HG03095 (cell line): ENCODE measurements around the gene BLM.
A peak's percentile ranks its signal among the peaks of the same experiment; 100 is the strongest.
"Not testable (repeated sequence)": the region's sequence is repeated elsewhere in the genome, so short reads cannot be mapped to it uniquely, and the experiment has no call there.

ENCODE experiments used
- ATAC-seq: cut with Tn5 transposase; IDR thresholded peaks from one replicate; pipeline ENCODE4 v1.9.1; 2021; ENCODE audit warnings: moderate library complexity; ENCODE audit not compliant: unreplicated experiment

BLM gene

DNA sequence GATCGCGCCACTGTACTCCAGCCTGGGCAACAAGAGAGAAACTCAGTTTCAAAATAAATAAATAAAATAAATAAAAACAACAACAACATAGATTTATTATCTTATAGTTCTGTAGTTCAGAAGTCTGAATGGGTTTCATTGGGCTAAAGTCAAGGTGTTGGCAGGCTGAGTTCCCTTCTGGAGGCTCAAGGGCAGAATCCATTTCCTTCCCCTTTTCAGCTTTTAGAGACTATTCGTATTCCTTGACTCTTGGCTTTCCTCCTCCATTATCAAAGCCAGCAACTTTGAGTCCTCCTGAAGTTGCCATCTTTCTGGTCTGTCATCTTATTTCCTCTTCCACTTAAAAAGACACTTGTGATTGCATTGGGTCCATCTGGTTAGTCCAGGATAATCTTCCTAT lies 12.1 kb downstream of the BLM start:
- no peak for ATAC-seq

DNA sequence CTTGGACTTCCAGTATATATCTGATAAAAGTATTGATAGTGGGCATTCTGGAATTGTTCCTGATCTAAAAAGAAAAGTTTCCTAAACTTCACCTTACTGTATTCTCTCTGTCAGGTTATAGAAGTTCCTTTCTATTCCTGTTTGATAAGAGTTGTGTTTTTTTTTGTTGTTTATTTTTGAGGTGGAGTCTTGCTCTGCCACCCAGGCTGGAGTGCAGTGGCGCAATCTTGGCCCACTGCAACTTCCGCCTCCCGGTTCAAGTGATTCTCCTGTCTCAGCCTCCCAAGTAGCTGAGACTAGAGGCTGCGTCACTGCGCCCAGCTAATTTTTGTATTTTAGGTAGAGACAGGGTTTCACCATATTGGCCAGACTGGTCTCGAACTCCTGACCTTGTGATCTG lies 13.1 kb downstream of the BLM start:
- no peak for ATAC-seq

GRCh38 chr15:90735923-90736322 lies 18.8 kb downstream of the BLM start:
- no peak for ATAC-seq

GRCh38 chr15:90740545-90740944 lies 23.4 kb downstream of the BLM start:
- not testable (repeated sequence) for ATAC-seq

GRCh38 chr15:90742087-90742486 lies 24.9 kb downstream of the BLM start:
- no peak for ATAC-seq

DNA sequence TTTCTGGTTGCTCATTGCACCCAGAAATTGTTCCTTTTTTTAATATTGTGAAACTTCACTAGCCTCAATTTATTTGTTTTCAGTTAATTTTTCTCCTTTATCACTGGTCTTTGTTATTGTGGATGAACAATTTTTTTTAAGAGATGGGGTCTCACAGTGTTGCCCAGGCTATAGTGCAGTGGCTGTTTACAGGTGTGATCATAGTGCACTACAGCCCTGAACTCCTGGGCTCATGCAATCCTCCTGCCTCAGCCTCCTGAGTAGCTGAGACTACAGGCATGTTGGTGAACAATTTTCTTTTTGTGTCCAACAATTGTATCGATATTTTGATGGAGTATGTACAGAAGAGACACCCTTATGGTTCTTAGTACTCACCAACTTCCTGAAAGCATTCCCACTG lies 26.3 kb downstream of the BLM start:
- ATAC-seq, result no peak

DNA sequence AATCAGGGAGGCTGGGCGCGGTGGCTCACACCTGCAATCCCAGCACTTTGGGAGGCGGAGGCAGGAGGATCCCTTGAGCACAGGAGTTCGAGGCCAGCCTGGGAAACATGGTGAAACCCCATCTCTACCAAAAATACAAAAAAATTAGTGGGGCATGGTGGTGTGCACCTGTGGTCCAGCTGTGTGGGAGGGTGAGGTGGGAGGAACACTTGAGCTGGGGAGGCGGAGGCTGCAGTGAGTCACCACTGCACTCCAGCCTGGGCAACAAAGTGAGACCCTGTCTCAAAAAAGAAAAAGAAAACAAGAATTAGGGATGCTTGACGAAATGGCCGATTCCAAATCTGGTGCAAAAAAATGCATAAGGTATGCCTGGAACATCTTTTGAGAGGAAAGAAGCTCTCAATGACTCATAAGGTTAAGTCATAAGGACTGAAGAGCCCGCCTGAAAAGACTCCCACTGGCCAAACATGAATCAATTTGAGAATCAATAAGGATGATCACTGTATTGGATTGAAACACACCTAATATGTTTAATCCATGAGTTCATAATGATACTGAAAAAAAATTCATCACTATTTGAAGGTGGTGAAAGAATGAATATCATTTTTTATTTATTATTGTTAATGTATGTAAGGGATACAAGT lies 27.7 kb downstream of the BLM start:
- ATAC-seq, result no peak

DNA sequence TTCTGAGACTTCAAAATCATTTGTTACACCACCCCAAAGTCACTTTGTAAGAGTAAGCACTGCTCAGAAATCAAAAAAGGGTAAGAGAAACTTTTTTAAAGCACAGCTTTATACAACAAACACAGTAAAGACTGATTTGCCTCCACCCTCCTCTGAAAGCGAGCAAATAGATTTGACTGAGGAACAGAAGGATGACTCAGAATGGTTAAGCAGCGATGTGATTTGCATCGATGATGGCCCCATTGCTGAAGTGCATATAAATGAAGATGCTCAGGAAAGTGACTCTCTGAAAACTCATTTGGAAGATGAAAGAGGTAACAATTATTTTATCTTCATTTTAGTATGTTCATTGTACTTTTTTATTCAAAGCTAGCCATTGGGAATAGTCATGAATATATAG lies 32.6 kb downstream of the BLM start:
- ATAC-seq, result peak; percentile 67

DNA sequence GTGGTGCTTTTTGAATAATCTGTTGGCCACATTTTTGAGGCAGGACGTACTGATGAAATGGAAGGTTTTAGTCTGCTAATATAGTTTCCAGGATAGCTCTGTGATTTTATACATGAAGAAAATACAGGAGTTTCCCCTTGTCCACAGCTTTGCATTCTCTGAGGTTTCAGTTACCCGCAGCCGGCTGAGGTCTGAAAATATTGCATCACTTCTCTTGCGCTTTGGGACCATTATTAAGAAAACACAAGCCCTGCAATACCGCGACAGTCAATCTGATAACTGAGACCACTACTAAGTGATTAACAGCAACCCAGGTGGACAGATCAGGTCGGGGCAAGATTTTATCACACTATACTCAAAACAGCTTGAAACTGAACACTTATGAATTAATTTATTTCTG lies 33.0 kb downstream of the BLM start:
- ATAC-seq, result no peak

- no peak for ATAC-seq
Observed at GRCh38 chr15:90751300-90751825, 34.2 kb downstream of the BLM start.

GRCh38 chr15:90756916-90757315 lies 39.8 kb downstream of the BLM start:
- no peak for ATAC-seq

GRCh38 chr15:90757461-90757860 lies 40.3 kb downstream of the BLM start:
- ATAC-seq, result no peak

- no peak for ATAC-seq
Observed at GRCh38 chr15:90760661-90761232, 43.6 kb downstream of the BLM start.

DNA sequence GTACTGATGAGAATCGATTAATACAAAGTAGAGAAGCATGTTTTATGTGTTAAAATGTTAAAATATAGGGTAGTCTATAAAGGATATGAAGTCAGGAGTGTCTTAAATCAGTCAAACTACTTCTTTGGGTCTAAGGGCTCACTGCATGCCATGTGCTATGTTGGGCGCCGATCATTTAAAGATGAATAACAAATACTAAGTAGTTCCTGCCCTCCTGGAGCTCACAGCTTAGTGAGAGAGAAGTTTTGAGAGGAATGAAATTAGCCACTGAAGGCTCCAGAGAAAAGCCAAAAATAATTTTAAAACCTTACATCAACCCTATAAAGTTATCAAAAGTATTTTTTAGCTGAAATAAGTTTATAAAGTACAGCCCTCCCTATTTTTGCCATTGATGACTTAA lies 44.5 kb downstream of the BLM start:
- ATAC-seq, result no peak

GRCh38 chr15:90762109-90762508 lies 45.0 kb downstream of the BLM start:
- no peak for ATAC-seq

GRCh38 chr15:90763366-90764099 lies 46.4 kb downstream of the BLM start:
- ATAC-seq, result no peak

- no peak for ATAC-seq
Observed at GRCh38 chr15:90765531-90765930, 48.4 kb downstream of the BLM start.

DNA sequence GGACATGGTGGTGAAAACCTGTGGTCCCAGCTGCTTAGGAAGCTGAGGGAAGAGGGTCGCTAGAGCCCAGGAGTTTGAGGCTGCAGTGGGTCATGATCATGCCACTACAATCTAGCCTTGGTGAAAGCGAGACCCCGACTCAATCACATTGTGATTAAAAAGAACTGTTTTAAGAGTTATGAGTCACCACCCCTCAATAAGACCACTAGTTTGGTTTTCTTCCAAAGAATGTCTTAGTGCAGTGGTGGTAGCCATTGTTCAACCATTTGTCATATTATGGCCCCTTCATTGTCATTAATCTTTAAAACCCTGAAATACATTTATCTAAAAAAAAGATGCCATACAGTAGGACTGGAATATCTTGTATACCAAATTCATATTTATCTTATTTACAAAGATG lies 48.8 kb downstream of the BLM start:
- ATAC-seq, result no peak

DNA sequence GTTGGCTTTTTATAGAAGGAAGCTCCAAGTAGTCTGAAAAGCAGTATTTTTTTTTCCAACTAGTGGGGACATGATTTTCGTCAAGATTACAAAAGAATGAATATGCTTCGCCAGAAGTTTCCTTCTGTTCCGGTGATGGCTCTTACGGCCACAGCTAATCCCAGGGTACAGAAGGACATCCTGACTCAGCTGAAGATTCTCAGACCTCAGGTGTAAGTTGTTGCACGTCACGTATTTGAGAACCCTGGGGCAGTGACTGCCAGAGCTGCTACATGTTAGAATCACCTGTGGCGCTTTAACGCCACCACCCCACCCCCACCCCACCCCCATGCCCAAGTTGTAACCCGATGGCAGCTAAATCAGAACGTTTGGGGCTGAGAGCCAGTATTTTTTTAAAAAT lies 52.2 kb downstream of the BLM start:
- ATAC-seq, result no peak

DNA sequence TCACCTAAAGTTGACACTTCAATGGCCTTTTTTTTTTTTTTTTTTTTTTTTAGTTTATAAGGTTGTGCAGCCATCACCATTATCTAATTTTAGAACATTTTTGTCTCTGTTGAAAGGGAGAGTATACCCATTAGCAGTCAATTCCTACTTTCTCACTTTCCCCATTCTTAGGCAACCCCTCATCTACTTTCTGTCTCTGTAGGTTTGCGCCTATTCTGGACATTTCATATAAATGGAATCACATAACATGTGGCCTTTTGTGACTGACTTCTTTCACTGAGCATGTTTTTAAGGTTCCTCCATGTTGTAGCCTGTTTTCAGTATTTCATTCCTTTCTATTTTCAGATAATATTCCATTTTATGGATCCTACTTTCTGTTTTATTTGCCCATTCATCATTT lies 56.3 kb downstream of the BLM start:
- no peak for ATAC-seq

GRCh38 chr15:90774731-90775514 lies 57.8 kb downstream of the BLM start:
- ATAC-seq, result no peak
